ENCODE results near the gene M1AP. TPM values are rescaled to one million over a fixed set of nuclear protein-coding genes. Genes with fewer than 3 reads are reported as not detected.
A peak's percentile ranks its signal among the peaks of the same experiment; 100 is the strongest.

The M1AP gene
- total RNA-seq, 2 donors from 2014 or later = not detected

DNA sequence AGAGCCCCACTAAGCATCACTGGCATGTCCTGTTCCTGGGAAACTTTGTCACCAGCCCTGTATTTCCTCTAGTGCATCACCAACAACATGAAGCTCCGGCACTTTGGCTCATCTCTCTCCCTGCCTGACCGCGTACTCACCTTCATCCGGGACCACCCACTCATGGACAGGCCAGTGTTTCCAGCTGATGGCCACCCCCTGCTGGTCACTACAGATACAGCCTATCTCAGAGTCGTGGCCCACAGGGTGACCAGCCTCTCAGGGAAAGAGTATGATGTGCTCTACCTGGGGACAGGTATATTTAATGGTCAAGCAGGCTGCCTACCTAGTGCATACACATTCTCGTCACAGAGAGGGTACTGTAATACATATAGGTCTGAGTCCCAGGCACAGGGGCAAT is 27.0 kb upstream of the M1AP start:
- Mint-ChIP-seq H3K27me3 (ENCODE audit: low read depth) (no peaks in the 10 kb centered on the region), H3K4me1 (ENCODE audit: low read depth) (no peaks in the 10 kb centered on the region), H3K36me3 (ENCODE audit: insufficient read depth in 2 of 2) (peaks cover 2% of the 10 kb centered on the region in 2 donors), H3K27ac (no peak overlapping the region), H3K4me3 (no peak overlapping the region), H3K9me3 (no peaks in the 10 kb centered on the region)
- ATAC-seq (replicated peaks in 1 of 2) (no peak), DNase-seq (no peak)

- Mint-ChIP-seq H3K36me3 (ENCODE audit: insufficient read depth in 2 of 2) (peaks cover 2% of the 10 kb centered on the region in 2 donors), H3K9me3 (no peaks in the 10 kb centered on the region), H3K4me1 (ENCODE audit: low read depth) (no peaks in the 10 kb centered on the region), H3K27ac (no peak overlapping the region), H3K27me3 (ENCODE audit: low read depth) (no peaks in the 10 kb centered on the region), H3K4me3 (no peak overlapping the region)
- ATAC-seq (replicated peaks in 1 of 2) (no peak), DNase-seq (no peak)
Measured at GRCh38 chr2:74673826-74674528, 25.8 kb upstream of the M1AP start.

GRCh38 chr2:74671479-74671878 is 23.3 kb upstream of the M1AP start:
- no peaks in the 10 kb centered on the region for H3K4me1 Mint-ChIP-seq (ENCODE audit: low read depth)
- ATAC-seq (replicated peaks in 1 of 2) (no peak), DNase-seq (no peak)
- no peak overlapping the region for H3K27ac Mint-ChIP-seq
- peaks cover 1 to 2% of the 10 kb centered on the region in 2 donors for H3K36me3 Mint-ChIP-seq (ENCODE audit: insufficient read depth in 2 of 2)
- no peak overlapping the region for H3K4me3 Mint-ChIP-seq
- H3K9me3 Mint-ChIP-seq = no peaks in the 10 kb centered on the region
- H3K27me3 Mint-ChIP-seq (ENCODE audit: low read depth) = no peaks in the 10 kb centered on the region

- DNase-seq (no peak), ATAC-seq (replicated peaks in 1 of 2) (no peak)
- no peaks in the 10 kb centered on the region for H3K36me3 Mint-ChIP-seq (ENCODE audit: insufficient read depth in 2 of 2)
- no peak overlapping the region for H3K27ac Mint-ChIP-seq
- H3K4me3 Mint-ChIP-seq = no peak overlapping the region
- no peaks in the 10 kb centered on the region for H3K9me3 Mint-ChIP-seq
- no peaks in the 10 kb centered on the region for H3K4me1 Mint-ChIP-seq (ENCODE audit: low read depth)
- H3K27me3 Mint-ChIP-seq (ENCODE audit: low read depth) = no peaks in the 10 kb centered on the region
Measured at GRCh38 chr2:74670263-74670662, 22.1 kb upstream of the M1AP start.

- H3K4me3 Mint-ChIP-seq = no peak overlapping the region
- no peaks in the 10 kb centered on the region for H3K9me3 Mint-ChIP-seq
- no peaks in the 10 kb centered on the region for H3K36me3 Mint-ChIP-seq (ENCODE audit: insufficient read depth in 2 of 2)
- H3K4me1 Mint-ChIP-seq (ENCODE audit: low read depth) = no peaks in the 10 kb centered on the region
- no peak for ATAC-seq (replicated peaks in 1 of 2)
- no peak overlapping the region for H3K27ac Mint-ChIP-seq
- no peak for DNase-seq
- H3K27me3 Mint-ChIP-seq (ENCODE audit: low read depth) = no peaks in the 10 kb centered on the region
Measured at GRCh38 chr2:74668087-74668486, 20.0 kb upstream of the M1AP start.

GRCh38 chr2:74659462-74659861 is 11.3 kb upstream of the M1AP start:
- DNase-seq = no peak
- Mint-ChIP-seq H3K9me3 (no peaks in the 10 kb centered on the region), H3K4me3 (no peak overlapping the region), H3K36me3 (ENCODE audit: insufficient read depth in 2 of 2) (peaks cover 0 to 2% of the 10 kb centered on the region in 2 donors), H3K4me1 (ENCODE audit: low read depth) (peaks cover 12% of the 10 kb centered on the region), H3K27ac (no peak overlapping the region), H3K27me3 (ENCODE audit: low read depth) (no peaks in the 10 kb centered on the region)
- ATAC-seq (replicated peaks in 1 of 2) = no peak

GRCh38 chr2:74658516-74658915 is 10.4 kb upstream of the M1AP start:
- H3K9me3 Mint-ChIP-seq = no peaks in the 10 kb centered on the region
- peaks cover 0 to 2% of the 10 kb centered on the region in 2 donors for H3K36me3 Mint-ChIP-seq (ENCODE audit: insufficient read depth in 2 of 2)
- ATAC-seq (replicated peaks in 1 of 2) = no peak
- peaks cover 12% of the 10 kb centered on the region for H3K4me1 Mint-ChIP-seq (ENCODE audit: low read depth)
- no peak overlapping the region for H3K27ac Mint-ChIP-seq
- H3K27me3 Mint-ChIP-seq (ENCODE audit: low read depth) = no peaks in the 10 kb centered on the region
- no peak for DNase-seq
- no peak overlapping the region for H3K4me3 Mint-ChIP-seq

DNA sequence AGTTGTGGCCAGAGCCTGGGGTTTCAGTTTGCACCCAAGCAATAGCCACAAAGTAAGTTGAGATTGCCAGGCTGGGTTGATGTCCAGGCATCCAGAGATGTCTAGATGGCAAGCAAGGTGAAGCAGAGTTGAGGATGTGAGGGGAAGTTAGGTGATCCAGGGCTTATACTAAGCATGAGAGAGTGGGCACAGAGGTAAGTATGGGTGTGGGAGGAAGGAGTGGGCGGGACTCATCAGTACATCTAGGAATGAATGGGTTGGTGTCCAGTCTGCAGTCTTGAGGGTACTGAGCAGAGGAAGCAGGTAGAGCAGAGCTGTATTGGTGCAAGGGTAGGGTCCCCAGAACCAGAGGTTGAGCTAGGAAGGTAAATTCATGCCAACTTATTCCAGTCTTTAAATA is 7.4 kb upstream of the M1AP start:
- peak overlapping the region in 1 of 2 donors; percentile 76 for H3K4me3 Mint-ChIP-seq

GRCh38 chr2:74653985-74654882 is 6.1 kb upstream of the M1AP start, which contains the start of gene SEMA4F:
SEMA4F (plus strand) TSS chr2:74654247; CDS start chr2:74654377, 130 bp downstream.
- H3K36me3 Mint-ChIP-seq (ENCODE audit: insufficient read depth in 2 of 2) = peaks cover 0 to 2% of the 10 kb centered on the region in 2 donors
- peak within 1 kb of the TSS; percentile 76 to 88 for H3K4me3 Mint-ChIP-seq
- H3K27ac Mint-ChIP-seq = peak within 1 kb of the TSS; percentile 12
- peaks cover 12% of the 10 kb centered on the region for H3K4me1 Mint-ChIP-seq (ENCODE audit: low read depth)
- peak; percentile 99 for ATAC-seq (replicated peaks in 1 of 2)
- peak; percentile 96 to 98 for DNase-seq
- H3K27me3 Mint-ChIP-seq (ENCODE audit: low read depth) = peaks cover 16% of the 10 kb centered on the region
- no peaks in the 10 kb centered on the region for H3K9me3 Mint-ChIP-seq

More for the DNA sequence above, 7.4 kb upstream of the M1AP start:
- Mint-ChIP-seq H3K4me1 (ENCODE audit: low read depth) (peaks cover 12% of the 10 kb centered on the region), H3K9me3 (no peaks in the 10 kb centered on the region), H3K27ac (no peak overlapping the region), H3K36me3 (ENCODE audit: insufficient read depth in 2 of 2) (peaks cover 0 to 2% of the 10 kb centered on the region in 2 donors), H3K27me3 (ENCODE audit: low read depth) (peaks cover 10% of the 10 kb centered on the region)
- DNase-seq (no peak), ATAC-seq (replicated peaks in 1 of 2) (no peak)

- ATAC-seq (replicated peaks in 1 of 2) = peak; percentile 33 to 37
- DNase-seq = no peak
- no peak overlapping the region for H3K27ac Mint-ChIP-seq
- H3K27me3 Mint-ChIP-seq (ENCODE audit: low read depth) = peaks cover 22% of the 10 kb centered on the region
- no peaks in the 10 kb centered on the region for H3K9me3 Mint-ChIP-seq
- H3K4me3 Mint-ChIP-seq = peak overlapping the region; percentile 76 to 88
- peaks cover 0 to 2% of the 10 kb centered on the region in 2 donors for H3K36me3 Mint-ChIP-seq (ENCODE audit: insufficient read depth in 2 of 2)
- H3K4me1 Mint-ChIP-seq (ENCODE audit: low read depth) = peaks cover 13% of the 10 kb centered on the region
Measured at GRCh38 chr2:74653589-74653984, 5.5 kb upstream of the M1AP start.

GRCh38 chr2:74646834-74647482 is 1.2 kb downstream of the M1AP start:
- Mint-ChIP-seq H3K36me3 (ENCODE audit: insufficient read depth in 2 of 2) (peaks cover 0 to 2% of the 10 kb centered on the region in 2 donors), H3K9me3 (peaks cover 0 to 1% of the 10 kb centered on the region in 2 donors), H3K4me3 (no peak overlapping the region), H3K4me1 (ENCODE audit: low read depth) (peaks cover 5% of the 10 kb centered on the region), H3K27me3 (ENCODE audit: low read depth) (peaks cover 34% of the 10 kb centered on the region), H3K27ac (no peak overlapping the region)
- ATAC-seq (replicated peaks in 1 of 2) (no peak), DNase-seq (no peak)

GRCh38 chr2:74646201-74646600 is 1.9 kb downstream of the M1AP start:
- peaks cover 0 to 2% of the 10 kb centered on the region in 2 donors for H3K36me3 Mint-ChIP-seq (ENCODE audit: insufficient read depth in 2 of 2)
- DNase-seq = no peak
- peaks cover 0 to 1% of the 10 kb centered on the region in 2 donors for H3K9me3 Mint-ChIP-seq
- H3K27me3 Mint-ChIP-seq (ENCODE audit: low read depth) = peaks cover 36% of the 10 kb centered on the region
- peaks cover 5% of the 10 kb centered on the region for H3K4me1 Mint-ChIP-seq (ENCODE audit: low read depth)
- no peak overlapping the region for H3K4me3 Mint-ChIP-seq
- no peak for ATAC-seq (replicated peaks in 1 of 2)
- H3K27ac Mint-ChIP-seq = no peak overlapping the region

GRCh38 chr2:74645344-74645743 is 2.8 kb downstream of the M1AP start:
- H3K27me3 Mint-ChIP-seq (ENCODE audit: low read depth) = peaks cover 41% of the 10 kb centered on the region
- H3K4me3 Mint-ChIP-seq = no peak overlapping the region
- H3K4me1 Mint-ChIP-seq (ENCODE audit: low read depth) = peaks cover 5% of the 10 kb centered on the region
- H3K9me3 Mint-ChIP-seq = peaks cover 0 to 1% of the 10 kb centered on the region in 2 donors
- no peak overlapping the region for H3K27ac Mint-ChIP-seq
- DNase-seq = no peak
- peaks cover 0 to 2% of the 10 kb centered on the region in 2 donors for H3K36me3 Mint-ChIP-seq (ENCODE audit: insufficient read depth in 2 of 2)
- no peak for ATAC-seq (replicated peaks in 1 of 2)

All from activated T-cell treated with anti-CD3 and anti-CD28 coated beads, Interleukin-2, amount 50 U/mL, for 72 hours (primary cell).